Prostate gland (tissue), 2 donors: ENCODE data around the gene WDR31.

Experiments used
- POLR2AphosphoS5 ChIP-seq: sonication (generic); formaldehyde crosslinking; IDR thresholded peaks from one replicate; pipeline ENCODE4 v1.6.1; 2017; ENCODE audit warnings: antibody characterized with exemption
- TF ChIP-seq, protein P1 (sequence below), 4 experiments: fragments of 200-600 bp in 2 of 4; fragments of 450-650 bp in 2 of 4; sonication (generic) in 2 of 4; IDR thresholded peaks; 1 replicate in 3 of 4; 2 replicates in 1 of 4; pipeline ENCODE4 v1.5.1; 2016 to 2019; ENCODE audit warnings: antibody characterized with exemption in 4 of 4, mild to moderate bottlenecking in 2 of 4, moderate library complexity in 2 of 4

DNA sequence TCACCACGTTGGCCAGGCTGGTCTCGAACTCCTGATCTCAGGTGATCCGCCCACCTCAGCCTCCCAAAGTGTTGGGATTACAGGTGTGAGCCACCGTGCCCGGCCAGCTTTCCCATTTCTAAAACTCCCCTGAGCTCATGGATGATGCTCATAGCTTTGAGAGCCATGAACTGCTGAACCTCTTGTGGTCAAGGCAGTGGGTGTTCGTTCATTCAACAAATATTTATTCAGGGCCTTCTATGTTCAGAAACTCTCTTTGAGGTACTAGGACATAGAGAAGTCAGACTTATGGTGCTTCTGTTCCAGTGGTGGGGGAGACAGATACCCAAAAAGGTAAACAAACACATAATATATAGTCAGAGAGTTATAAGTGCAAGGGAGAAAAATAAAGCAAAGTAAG is 11.9 kb upstream of the WDR31 start:
- TF ChIP-seq, protein P1, sequence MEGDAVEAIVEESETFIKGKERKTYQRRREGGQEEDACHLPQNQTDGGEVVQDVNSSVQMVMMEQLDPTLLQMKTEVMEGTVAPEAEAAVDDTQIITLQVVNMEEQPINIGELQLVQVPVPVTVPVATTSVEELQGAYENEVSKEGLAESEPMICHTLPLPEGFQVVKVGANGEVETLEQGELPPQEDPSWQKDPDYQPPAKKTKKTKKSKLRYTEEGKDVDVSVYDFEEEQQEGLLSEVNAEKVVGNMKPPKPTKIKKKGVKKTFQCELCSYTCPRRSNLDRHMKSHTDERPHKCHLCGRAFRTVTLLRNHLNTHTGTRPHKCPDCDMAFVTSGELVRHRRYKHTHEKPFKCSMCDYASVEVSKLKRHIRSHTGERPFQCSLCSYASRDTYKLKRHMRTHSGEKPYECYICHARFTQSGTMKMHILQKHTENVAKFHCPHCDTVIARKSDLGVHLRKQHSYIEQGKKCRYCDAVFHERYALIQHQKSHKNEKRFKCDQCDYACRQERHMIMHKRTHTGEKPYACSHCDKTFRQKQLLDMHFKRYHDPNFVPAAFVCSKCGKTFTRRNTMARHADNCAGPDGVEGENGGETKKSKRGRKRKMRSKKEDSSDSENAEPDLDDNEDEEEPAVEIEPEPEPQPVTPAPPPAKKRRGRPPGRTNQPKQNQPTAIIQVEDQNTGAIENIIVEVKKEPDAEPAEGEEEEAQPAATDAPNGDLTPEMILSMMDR (IDR thresholded peaks at IDR 0.05): no peak
- no peak for TF ChIP-seq POLR2AphosphoS5
